H1 (cell line): ENCODE results near the gene VAMP3. TPM values are rescaled to one million over a fixed set of nuclear protein-coding genes. Genes with fewer than 3 reads are reported as not detected.

Experiments used
- CTCF ChIA-PET: fragments of 300-600 bp; sonication (Branson Sonifier 250); formaldehyde crosslinking; loops from one replicate; lab custom pipeline; 2021; ENCODE audit not compliant: partially characterized antibody; lab: Charles Lee
- POLR2A ChIA-PET: fragments of 300-600 bp; sonication (Branson Sonifier 250); formaldehyde crosslinking; loops from one replicate; lab custom pipeline; 2021; ENCODE audit warnings: inconsistent platforms; ENCODE audit not compliant: partially characterized antibody; lab: Charles Lee
- DNase-seq, 2 experiments: peaks; one replicate each; pipeline versions ENCODE4 v3.0.0 to v3.0.0-alpha.2; 2010 to 2022; ENCODE audit warnings: low spot score in 2 of 2, low read depth in 1 of 2, mixed read lengths in 1 of 2
- FAIRE-seq: peaks from 2 replicates; lab custom pipeline; 2011; peaks lifted over from hg19 to GRCh38; lab: Jason Lieb, UNC
- H2AFZ ChIP-seq: 2 replicates; pipeline ENCODE4 v1.8.1; 2012; ENCODE audit warnings: low read length, inconsistent platforms
- H2AK5ac ChIP-seq: 2 replicates; pipeline ENCODE4 v1.6.1; 2013; ENCODE audit warnings: low read depth, low read length
- H2BK120ac ChIP-seq: replicated peaks from 2 replicates; pipeline ENCODE3; 2013; ENCODE audit warnings: low read depth, low read length, inconsistent platforms
- H2BK12ac ChIP-seq: 2 replicates; pipeline ENCODE4 v1.6.1; 2013; ENCODE audit warnings: low read depth, low read length
- H2BK15ac ChIP-seq: 2 replicates; pipeline ENCODE4 v1.6.1; 2013; ENCODE audit warnings: low read length
- H2BK20ac ChIP-seq: 2 replicates; pipeline ENCODE4 v1.6.1; 2013; ENCODE audit warnings: low read length
- H2BK5ac ChIP-seq: 2 replicates; pipeline ENCODE4 v1.6.1; 2013; ENCODE audit warnings: low read depth, low read length
- H3K14ac ChIP-seq: 2 replicates; pipeline ENCODE4 v1.6.1; 2013; ENCODE audit warnings: inconsistent platforms; ENCODE audit not compliant: insufficient read length
- H3K18ac ChIP-seq: 2 replicates; pipeline ENCODE4 v1.6.1; 2013; ENCODE audit warnings: low read length; ENCODE audit errors: extremely low read depth
- H3K23ac ChIP-seq: 2 replicates; pipeline ENCODE4 v1.6.1; 2013; ENCODE audit warnings: inconsistent platforms; ENCODE audit not compliant: insufficient read length
- H3K23me2 ChIP-seq: 2 replicates; pipeline ENCODE4 v1.6.1; 2013; ENCODE audit warnings: low read depth, low read length
- H3K27ac ChIP-seq: 2 replicates; pipeline ENCODE4 v1.6.1; 2011; ENCODE audit warnings: low read depth, low read length, inconsistent platforms
- H3K27me3 ChIP-seq, 4 experiments: replicated peaks in 1 of 4; 1 replicate in 1 of 4; 2 replicates in 3 of 4; pipeline versions ENCODE4 v1.6.1 to v1.8.1; 2011 to 2013; ENCODE audit warnings: low read length in 3 of 4, mild to moderate bottlenecking in 3 of 4, inconsistent platforms in 2 of 4, mixed read lengths in 2 of 4, moderate library complexity in 1 of 4; ENCODE audit not compliant: control insufficient read depth in 3 of 4, insufficient read depth in 3 of 4; ENCODE audit errors: extremely low read depth in 1 of 4
- H3K36me3 ChIP-seq, 4 experiments: 2 replicates each; pipeline versions ENCODE4 v1.6.1 to v1.8.1; 2011 to 2013; ENCODE audit warnings: mild to moderate bottlenecking in 4 of 4, low read length in 3 of 4, moderate library complexity in 2 of 4, control low read depth in 1 of 4, inconsistent platforms in 1 of 4; ENCODE audit not compliant: insufficient read depth in 4 of 4, control insufficient read depth in 2 of 4
- H3K4ac ChIP-seq: replicated peaks from 2 replicates; pipeline ENCODE3; 2013; ENCODE audit warnings: low read length, low read depth, mixed read lengths, inconsistent platforms; ENCODE audit not compliant: insufficient read length
- H3K4me1 ChIP-seq, 4 experiments: replicated peaks in 1 of 4; 1 replicate in 1 of 4; 2 replicates in 3 of 4; pipeline versions ENCODE4 v1.6.1 to v1.8.1; 2011 to 2013; ENCODE audit warnings: low read length in 3 of 4, inconsistent platforms in 2 of 4, mixed read lengths in 1 of 4; ENCODE audit not compliant: insufficient read depth in 4 of 4, control insufficient read depth in 3 of 4
- H3K4me2 ChIP-seq, 2 experiments: 2 replicates each; pipeline versions ENCODE4 v1.6.1 to v1.8.1; 2011 to 2013; ENCODE audit warnings: low read depth in 2 of 2, low read length in 2 of 2, control low read depth in 1 of 2, inconsistent platforms in 1 of 2, mild to moderate bottlenecking in 1 of 2; ENCODE audit not compliant: insufficient read depth in 1 of 2
- H3K4me3 ChIP-seq, 4 experiments: fragments of 200-600, 300-600 bp in 1 of 4; sonication (generic), shearing (Covaris generic), sonication (Bioruptor Twin) in 1 of 4; 2 replicates each; pipeline versions ENCODE4 v1.5.1 to v1.8.1; 2011 to 2016; ENCODE audit warnings: low read length in 4 of 4, low read depth in 3 of 4, control low read depth in 2 of 4, inconsistent platforms in 2 of 4, mild to moderate bottlenecking in 2 of 4, mixed read lengths in 1 of 4, moderate library complexity in 1 of 4; ENCODE audit not compliant: insufficient read depth in 2 of 4; ENCODE audit errors: extremely low read depth in 1 of 4
- H3K56ac ChIP-seq: replicated peaks from 2 replicates; pipeline ENCODE3; 2013; ENCODE audit warnings: low read depth, mild to moderate bottlenecking, mixed read lengths, low read length, inconsistent platforms; ENCODE audit not compliant: insufficient read length
- H3K79me1 ChIP-seq: 2 replicates; pipeline ENCODE4 v1.6.1; 2013; ENCODE audit warnings: low read depth, low read length, control low read depth
- H3K79me2 ChIP-seq, 2 experiments: 2 replicates each; pipeline versions ENCODE4 v1.6.1 to v1.8.1; 2012 to 2013; ENCODE audit warnings: low read length in 2 of 2, mild to moderate bottlenecking in 2 of 2, inconsistent platforms in 1 of 2; ENCODE audit not compliant: insufficient read depth in 2 of 2, control insufficient read depth in 1 of 2
- H3K9ac ChIP-seq, 4 experiments: replicated peaks in 1 of 4; 1 replicate in 1 of 4; 2 replicates in 3 of 4; pipeline versions ENCODE4 v1.6.1 to v1.8.1; 2011 to 2013; ENCODE audit warnings: low read depth in 3 of 4, low read length in 3 of 4, control low read depth in 2 of 4, mild to moderate bottlenecking in 2 of 4, moderate library complexity in 2 of 4, inconsistent platforms in 1 of 4; ENCODE audit errors: extremely low read depth in 1 of 4
- H3K9me3 ChIP-seq, 2 experiments: 2 replicates each; pipeline versions ENCODE4 v1.6.1 to v1.8.1; 2012 to 2013; ENCODE audit warnings: mild to moderate bottlenecking in 2 of 2, moderate library complexity in 2 of 2, control low read depth in 1 of 2, inconsistent platforms in 1 of 2, low read depth in 1 of 2, low read length in 1 of 2, mixed read lengths in 1 of 2; ENCODE audit not compliant: insufficient read depth in 2 of 2
- H4K20me1 ChIP-seq, 2 experiments: replicated peaks in 1 of 2; 2 replicates each; pipeline versions ENCODE3 to v1.8.1; 2011 to 2013; ENCODE audit warnings: inconsistent platforms in 2 of 2, low read length in 2 of 2, mild to moderate bottlenecking in 1 of 2; ENCODE audit not compliant: insufficient read depth in 2 of 2, control insufficient read depth in 1 of 2
- H4K5ac ChIP-seq: 2 replicates; pipeline ENCODE4 v1.6.1; 2013; ENCODE audit warnings: low read length, low read depth, mixed read lengths, inconsistent platforms; ENCODE audit not compliant: insufficient read length
- H4K8ac ChIP-seq: 2 replicates; pipeline ENCODE4 v1.8.0; 2013; ENCODE audit warnings: mild to moderate bottlenecking, moderate library complexity, low read length, inconsistent platforms; ENCODE audit not compliant: insufficient read depth; ENCODE audit errors: extremely low read depth
- H4K91ac ChIP-seq: replicated peaks from 2 replicates; pipeline ENCODE3; 2013; ENCODE audit warnings: low read length, mixed read lengths, inconsistent platforms; ENCODE audit not compliant: insufficient read length
- ASH2L ChIP-seq: fragments of 200-600, 300-600 bp; sonication (generic); IDR thresholded peaks from one replicate; pipeline ENCODE4 v1.7.1; 2017; ENCODE audit warnings: low read length
- ATF3 ChIP-seq: IDR thresholded peaks from 2 replicates; pipeline ENCODE4 v1.6.1; 2011; ENCODE audit warnings: low read depth, mild to moderate bottlenecking, low read length; ENCODE audit not compliant: insufficient read depth
- BRCA1 ChIP-seq: IDR thresholded peaks from 2 replicates; pipeline ENCODE4 v1.6.1; 2012; ENCODE audit warnings: low read depth, low read length, improper control_type of control experiment
- CTCF ChIP-seq, 3 experiments: IDR thresholded peaks; 1 replicate in 2 of 3; 2 replicates in 1 of 3; pipeline versions ENCODE4 v1.5.1 to v1.6.1; 2011; ENCODE audit warnings: low read length in 3 of 3, mild to moderate bottlenecking in 3 of 3, inconsistent platforms in 2 of 3, low read depth in 1 of 3, moderate library complexity in 1 of 3; ENCODE audit not compliant: insufficient read depth in 1 of 3; ENCODE audit errors: control extremely low read depth in 1 of 3
- EZH2 ChIP-seq: fragments of 200-600 bp; sonication (generic); IDR thresholded peaks from 2 replicates; pipeline ENCODE4 v1.7.1; 2012; ENCODE audit warnings: low read depth, mild to moderate bottlenecking, moderate library complexity, low read length, inconsistent platforms; ENCODE audit not compliant: severe bottlenecking
- KDM4A ChIP-seq: IDR thresholded peaks from one replicate; pipeline ENCODE4 v1.7.1; 2012; ENCODE audit warnings: low read depth, mild to moderate bottlenecking, moderate library complexity, low read length, inconsistent platforms; ENCODE audit not compliant: severe bottlenecking
- POLR2AphosphoS5 ChIP-seq: IDR thresholded peaks from 2 replicates; pipeline ENCODE4 v1.6.1; 2011; ENCODE audit warnings: low read depth, low read length
- POU5F1 ChIP-seq: IDR thresholded peaks from 2 replicates; pipeline ENCODE4 v1.6.1; 2011; ENCODE audit warnings: low read depth, mild to moderate bottlenecking, low read length, moderate library complexity
- RXRA ChIP-seq: IDR thresholded peaks from 2 replicates; pipeline ENCODE4 v1.6.1; 2011; ENCODE audit warnings: low read depth, mild to moderate bottlenecking, low read length, moderate library complexity; ENCODE audit not compliant: insufficient read depth
- TCF12 ChIP-seq: IDR thresholded peaks from 2 replicates; pipeline ENCODE4 v1.6.1; 2011; ENCODE audit warnings: low read depth, mild to moderate bottlenecking, low read length
- ZNF274 ChIP-seq: IDR thresholded peaks from 2 replicates; pipeline ENCODE4 v1.7.0; 2012; ENCODE audit warnings: low read length, borderline replicate concordance; ENCODE audit errors: extremely low read depth
- WGBS, 2 experiments: shearing (Covaris generic) in 1 of 2; methylation state at CpG; one replicate each; pipeline versions ENCODE4 v1.1.6 to v1.1.7; 2013 to 2015; ENCODE audit warnings: low lambda C conversion rate in 2 of 2, mixed read lengths in 2 of 2, inconsistent platforms in 1 of 2, low coverage in 1 of 2, missing lambda C conversion rate in 1 of 2; ENCODE audit not compliant: insufficient replicate concordance in 2 of 2, insufficient coverage in 1 of 2, insufficient read length in 1 of 2; ENCODE audit errors: extremely low coverage in 1 of 2, missing lambda C conversion rate in 1 of 2; 5-methylcytosine and 5-hydroxymethylcytosine counted together
- polyA plus RNA-seq, 7 experiments: library from polyadenylated mRNA; depleted of rRNA in 3 of 7; stranded (reverse) in 5 of 7; unstranded in 2 of 7; fragments of >200 nt in 5 of 7; fragments of 200-250 nt in 2 of 7; gene quantifications; 1 replicate in 5 of 7; 2 replicates in 1 of 7; 4 replicates in 1 of 7; pipeline versions ENCODE4 v1.2.1 to v1.2.3, GENCODE V29; 2011 to 2013; ENCODE audit warnings: missing spikeins in 2 of 7, mixed read lengths in 2 of 7
- total RNA-seq: library from RNA; stranded (reverse); fragmentation: NEBNext Ultra II Directional; extraction: Animal tissue kit (Norgen Biotek cat#: 25700); gene quantifications from 2 replicates; pipeline ENCODE4 v1.2.1, GENCODE V29; 2021

Gene VAMP3
- total and polyA plus RNA-seq, 2 of the 8 experiments (the other 6 are each of a cell fraction or from before 2014, with no cell fraction given): 27.9 to 36.7 TPM

DNA sequence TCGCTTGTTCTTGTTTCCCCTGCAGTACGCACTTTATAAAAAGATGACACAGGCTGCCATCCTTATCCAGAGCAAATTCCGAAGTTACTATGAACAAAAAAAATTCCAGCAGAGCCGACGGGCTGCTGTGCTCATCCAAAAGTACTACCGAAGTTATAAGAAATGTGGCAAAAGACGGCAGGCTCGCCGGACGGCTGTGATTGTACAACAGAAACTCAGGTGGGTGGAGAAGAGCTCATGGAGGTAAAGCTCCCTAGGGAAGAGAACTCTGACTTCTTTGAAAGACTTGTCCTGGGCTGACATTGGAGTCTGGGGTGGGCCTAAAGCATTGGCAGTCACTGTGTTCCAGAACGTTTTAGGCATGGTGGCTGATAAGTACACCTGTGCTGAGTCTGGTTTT lies 19.9 kb upstream of the VAMP3 start:
- WGBS, 2 experiments: 82% methylated on average over 11 of the region's 11 CpGs; no CpG with 5 or more reads in 1 of the 2 experiments
- Histone ChIP-seq H2AK5ac (no peak overlapping the region), H2AFZ (no peak overlapping the region), H3K9ac (no peak overlapping the region), H3K23me2 (no peaks in the 10 kb centered on the region; the same call in 1 of the 2 replicates), H3K4me3 (no peak overlapping the region), H3K4me2 (no peak overlapping the region), H3K36me3 (peaks cover 0 to 3% (median 0%) of the 10 kb centered on the region in 4 experiments; a peak in 1 of 8 replicates), H3K23ac (no peak overlapping the region), H2BK5ac (no peak overlapping the region), H3K9me3 (no peaks in the 10 kb centered on the region), H3K14ac (no peak overlapping the region), H3K4ac (no peak overlapping the region), H3K79me2 (no peaks in the 10 kb centered on the region), H3K79me1 (no peaks in the 10 kb centered on the region), H2BK12ac (no peak overlapping the region), H3K4me1 (peaks cover 3 to 9% (median 6%) of the 10 kb centered on the region in 4 experiments; a peak in 6 of 7 replicates), H4K8ac (no peak overlapping the region), H2BK20ac (no peak overlapping the region), H3K27ac (no peak overlapping the region), H4K91ac (no peak overlapping the region), H2BK15ac (no peak overlapping the region), H4K5ac (no peak overlapping the region), H2BK120ac (no peak overlapping the region), H3K27me3 (no peaks in the 10 kb centered on the region), H4K20me1 (no peaks in the 10 kb centered on the region), H3K56ac (no peak overlapping the region), H3K18ac (no peak overlapping the region)
- FAIRE-seq: no peak
- CTCF ChIA-PET: interaction anchor here (1.0 to 11.7 kb wide), 9 partner anchors 8 to 225 kb away, joined by 4 to 554 read pairs (median 12); no protein-coding TSS in a partner anchor
- no peak for DNase-seq
- POLR2A ChIA-PET: interaction anchor here (1.8 to 5.0 kb wide), 2 partner anchors 76 to 82 kb away, joined by 6 to 36 read pairs; no protein-coding TSS in a partner anchor
- TF ChIP-seq ZNF274: no peak
- TF ChIP-seq ATF3: no peak
- TF ChIP-seq POLR2AphosphoS5: no peak
- TF ChIP-seq TCF12: no peak
- no peak for TF ChIP-seq ASH2L
- TF ChIP-seq RXRA: no peak
- no peak for TF ChIP-seq POU5F1
- no peak for TF ChIP-seq EZH2
- TF ChIP-seq KDM4A: no peak
- no peak for TF ChIP-seq CTCF (IDR thresholded peaks at IDR 0.05; ENCODE audit: control extremely low read depth in 1 of 3, insufficient read depth in 1 of 3, low read depth in 1 of 3, low read length in 3 of 3)
- no peak for TF ChIP-seq BRCA1
